ENCODE measurements around the gene DLG5.

DLG5 gene

GRCh38 chr10:77898323-77899079, 28.1 kb downstream of the DLG5 start:
- TF ChIP-seq CTCF (IDR thresholded peaks at IDR 0.05; ENCODE audit: extremely low read depth, missing control alignments): no peak
- no peak for DNase-seq (ENCODE audit: low spot score)

- TF ChIP-seq CTCF (IDR thresholded peaks at IDR 0.05; ENCODE audit: extremely low read depth, missing control alignments): no peak
- DNase-seq (ENCODE audit: low spot score): no peak
Measured at GRCh38 chr10:77896058-77896457, 30.5 kb downstream of the DLG5 start.

- no peak for TF ChIP-seq CTCF (IDR thresholded peaks at IDR 0.05; ENCODE audit: extremely low read depth, missing control alignments)
- DNase-seq (ENCODE audit: low spot score): no peak
Measured at GRCh38 chr10:77894058-77894457, 32.5 kb downstream of the DLG5 start.

GRCh38 chr10:77893386-77893785, 33.2 kb downstream of the DLG5 start:
- no peak for DNase-seq (ENCODE audit: low spot score)
- TF ChIP-seq CTCF (IDR thresholded peaks at IDR 0.05; ENCODE audit: extremely low read depth, missing control alignments): no peak

GRCh38 chr10:77892761-77893160, 33.8 kb downstream of the DLG5 start:
- TF ChIP-seq CTCF (IDR thresholded peaks at IDR 0.05; ENCODE audit: extremely low read depth, missing control alignments): no peak
- DNase-seq (ENCODE audit: low spot score): no peak

GRCh38 chr10:77892021-77892739, 34.4 kb downstream of the DLG5 start:
- no peak for TF ChIP-seq CTCF (IDR thresholded peaks at IDR 0.05; ENCODE audit: extremely low read depth, missing control alignments)
- DNase-seq (ENCODE audit: low spot score): no peak

- no peak for DNase-seq (ENCODE audit: low spot score)
- no peak for TF ChIP-seq CTCF (IDR thresholded peaks at IDR 0.05; ENCODE audit: extremely low read depth, missing control alignments)
Measured at GRCh38 chr10:77890097-77890496, 36.5 kb downstream of the DLG5 start.
